Activated naive CD8-positive, alpha-beta T cell treated with anti-CD3 and anti-CD28 coated beads, Interleukin-2, amount 50 U/mL, for 24 hours (primary cell): ENCODE measurements around the gene CDH4.
A peak's percentile ranks its signal among the peaks of the same experiment; 100 is the strongest.

Experiments used
- ATAC-seq: fragments of 150-1000 bp; cut with Tn5 transposase; one replicate; pipeline ENCODE4 v1.10.0; 2021
- DNase-seq: peaks from one replicate; pipeline ENCODE4 v3.0.0; 2021
- H3K27ac Mint-ChIP-seq: one replicate; pipeline ENCODE4 v1.8.0; 2021; ENCODE audit warnings: mild to moderate bottlenecking, mixed read lengths
- H3K27me3 Mint-ChIP-seq: one replicate; pipeline ENCODE4 v1.8.0; 2021; ENCODE audit warnings: mixed read lengths
- H3K36me3 Mint-ChIP-seq: one replicate; pipeline ENCODE4 v1.8.0; 2021; ENCODE audit warnings: low read depth, mixed read lengths
- H3K4me1 Mint-ChIP-seq: one replicate; pipeline ENCODE4 v1.8.0; 2021; ENCODE audit warnings: mixed read lengths
- H3K4me3 Mint-ChIP-seq: one replicate; pipeline ENCODE4 v1.8.0; 2021; ENCODE audit warnings: mild to moderate bottlenecking, moderate library complexity, mixed read lengths
- H3K9me3 Mint-ChIP-seq: one replicate; pipeline ENCODE4 v1.8.0; 2021; ENCODE audit warnings: mixed read lengths

Gene CDH4

DNA sequence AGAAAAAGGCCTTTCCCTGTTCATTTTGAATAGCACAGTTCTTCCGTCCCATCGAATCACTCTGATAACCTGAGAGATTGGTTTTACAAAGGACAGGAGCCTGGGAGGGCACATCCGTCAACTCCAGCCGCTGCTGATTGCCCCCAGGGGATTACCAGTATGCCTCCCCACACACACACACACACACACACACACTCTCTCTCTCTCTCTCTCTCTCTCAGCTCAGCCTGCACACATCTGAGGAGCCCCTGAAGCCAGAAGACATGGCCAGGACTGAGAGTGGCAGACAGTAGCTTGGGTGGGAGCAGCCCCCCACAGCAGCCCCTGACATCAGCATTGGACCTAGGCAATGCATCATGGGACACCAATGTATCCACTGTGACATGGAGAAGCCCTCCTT is 13.2 kb upstream of the CDH4 start:
- no peak overlapping the region for H3K4me3 Mint-ChIP-seq
- no peak for ATAC-seq

DNA sequence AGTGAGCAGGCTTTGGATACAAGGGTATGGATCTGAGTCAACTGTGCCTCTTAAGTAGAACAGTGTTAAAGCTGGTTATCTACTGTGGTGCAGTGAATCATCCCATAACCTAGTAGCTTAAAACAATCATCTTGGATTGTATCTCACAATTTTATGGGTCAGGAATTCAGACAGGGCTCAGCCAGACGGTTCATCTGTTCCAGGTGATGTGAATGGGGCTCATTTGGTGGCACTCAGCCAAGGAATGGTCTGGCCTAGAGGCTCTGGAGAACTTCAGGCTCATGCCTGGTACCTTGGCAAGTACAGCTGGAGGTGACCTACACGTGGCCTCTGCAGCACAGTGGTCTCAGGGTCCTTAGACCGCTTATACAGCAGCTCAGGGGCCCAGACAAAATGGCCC is 11.2 kb upstream of the CDH4 start:
- Mint-ChIP-seq H3K9me3 (no peaks in the 10 kb centered on the region), H3K4me3 (no peak overlapping the region), H3K27me3 (peaks cover 6% of the 10 kb centered on the region), H3K36me3 (no peaks in the 10 kb centered on the region), H3K27ac (no peak overlapping the region), H3K4me1 (no peaks in the 10 kb centered on the region)
- no peak for DNase-seq
- ATAC-seq: no peak

More for the DNA sequence above, 13.2 kb upstream of the CDH4 start:
- DNase-seq: no peak
- no peaks in the 10 kb centered on the region for H3K36me3 Mint-ChIP-seq
- H3K4me1 Mint-ChIP-seq: no peaks in the 10 kb centered on the region
- H3K27me3 Mint-ChIP-seq: peaks cover 6% of the 10 kb centered on the region
- no peak overlapping the region for H3K27ac Mint-ChIP-seq
- no peaks in the 10 kb centered on the region for H3K9me3 Mint-ChIP-seq

GRCh38 chr20:61244213-61244612 is 7.8 kb upstream of the CDH4 start:
- no peaks in the 10 kb centered on the region for H3K9me3 Mint-ChIP-seq
- H3K4me1 Mint-ChIP-seq: no peaks in the 10 kb centered on the region
- peaks cover 4% of the 10 kb centered on the region for H3K27me3 Mint-ChIP-seq
- DNase-seq (no peak), ATAC-seq (no peak)
- H3K4me3 Mint-ChIP-seq: no peak overlapping the region
- no peak overlapping the region for H3K27ac Mint-ChIP-seq
- H3K36me3 Mint-ChIP-seq: no peaks in the 10 kb centered on the region

- no peaks in the 10 kb centered on the region for H3K36me3 Mint-ChIP-seq
- no peak overlapping the region for H3K27ac Mint-ChIP-seq
- H3K4me1 Mint-ChIP-seq: no peaks in the 10 kb centered on the region
- H3K27me3 Mint-ChIP-seq: peaks cover 15% of the 10 kb centered on the region
- DNase-seq (no peak), ATAC-seq (no peak)
- H3K4me3 Mint-ChIP-seq: no peak overlapping the region
- H3K9me3 Mint-ChIP-seq: no peaks in the 10 kb centered on the region
Observed at GRCh38 chr20:61246269-61246668, 5.8 kb upstream of the CDH4 start.

DNA sequence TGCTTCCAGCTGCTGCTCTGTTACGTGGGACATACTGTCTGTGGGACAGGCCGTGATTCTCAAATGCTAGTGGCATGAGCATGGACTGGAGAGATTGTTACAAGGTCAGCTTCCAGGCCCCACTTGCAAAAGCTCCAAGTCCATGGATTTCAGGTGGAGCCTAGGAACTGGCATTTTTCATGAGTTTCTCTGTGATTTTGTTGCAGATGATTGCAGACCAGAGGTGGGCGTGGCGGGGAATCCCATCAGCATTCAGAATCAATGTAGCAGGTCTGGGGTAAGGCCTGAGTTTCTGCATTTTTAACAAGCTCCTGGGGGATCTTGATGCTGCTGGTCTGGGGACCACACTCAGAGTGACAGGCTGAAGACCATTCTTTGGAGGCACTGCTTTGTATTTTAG is 2.4 kb upstream of the CDH4 start:
- DNase-seq (no peak), ATAC-seq (no peak)
- Mint-ChIP-seq H3K27me3 (peaks cover 28% of the 10 kb centered on the region), H3K4me1 (no peaks in the 10 kb centered on the region), H3K36me3 (no peaks in the 10 kb centered on the region), H3K4me3 (no peak overlapping the region), H3K9me3 (no peaks in the 10 kb centered on the region), H3K27ac (no peak overlapping the region)

GRCh38 chr20:61252601-61253263 is 671 bp downstream of the CDH4 start:
- Mint-ChIP-seq H3K4me3 (no peak overlapping the region), H3K4me1 (no peaks in the 10 kb centered on the region), H3K27me3 (peaks cover 36% of the 10 kb centered on the region), H3K36me3 (no peaks in the 10 kb centered on the region), H3K9me3 (no peaks in the 10 kb centered on the region), H3K27ac (no peak overlapping the region)
- DNase-seq (no peak), ATAC-seq (no peak)

- Mint-ChIP-seq H3K4me3 (no peak overlapping the region), H3K36me3 (no peaks in the 10 kb centered on the region), H3K9me3 (no peaks in the 10 kb centered on the region), H3K4me1 (no peaks in the 10 kb centered on the region), H3K27ac (no peak overlapping the region), H3K27me3 (peaks cover 36% of the 10 kb centered on the region)
- DNase-seq (no peak), ATAC-seq (no peak)
Observed at GRCh38 chr20:61253264-61253639, 1.2 kb downstream of the CDH4 start.

- no peaks in the 10 kb centered on the region for H3K4me1 Mint-ChIP-seq
- no peak for DNase-seq
- peak overlapping the region; percentile 52 for H3K4me3 Mint-ChIP-seq
- peaks cover 36% of the 10 kb centered on the region for H3K27me3 Mint-ChIP-seq
- no peaks in the 10 kb centered on the region for H3K36me3 Mint-ChIP-seq
- ATAC-seq: no peak
- H3K27ac Mint-ChIP-seq: no peak overlapping the region
- no peaks in the 10 kb centered on the region for H3K9me3 Mint-ChIP-seq
Observed at GRCh38 chr20:61253640-61254511, 1.8 kb downstream of the CDH4 start.

- H3K9me3 Mint-ChIP-seq: no peaks in the 10 kb centered on the region
- ATAC-seq: no peak
- H3K4me1 Mint-ChIP-seq: no peaks in the 10 kb centered on the region
- DNase-seq: no peak
- no peaks in the 10 kb centered on the region for H3K36me3 Mint-ChIP-seq
- peaks cover 33% of the 10 kb centered on the region for H3K27me3 Mint-ChIP-seq
- no peak overlapping the region for H3K27ac Mint-ChIP-seq
- H3K4me3 Mint-ChIP-seq: no peak overlapping the region
Observed at GRCh38 chr20:61254881-61255626, 3.0 kb downstream of the CDH4 start.

GRCh38 chr20:61256365-61256764 is 4.3 kb downstream of the CDH4 start:
- Mint-ChIP-seq H3K4me1 (no peaks in the 10 kb centered on the region), H3K27ac (no peak overlapping the region), H3K27me3 (peaks cover 20% of the 10 kb centered on the region), H3K36me3 (no peaks in the 10 kb centered on the region), H3K9me3 (no peaks in the 10 kb centered on the region), H3K4me3 (no peak overlapping the region)
- ATAC-seq: no peak
- no peak for DNase-seq

DNA sequence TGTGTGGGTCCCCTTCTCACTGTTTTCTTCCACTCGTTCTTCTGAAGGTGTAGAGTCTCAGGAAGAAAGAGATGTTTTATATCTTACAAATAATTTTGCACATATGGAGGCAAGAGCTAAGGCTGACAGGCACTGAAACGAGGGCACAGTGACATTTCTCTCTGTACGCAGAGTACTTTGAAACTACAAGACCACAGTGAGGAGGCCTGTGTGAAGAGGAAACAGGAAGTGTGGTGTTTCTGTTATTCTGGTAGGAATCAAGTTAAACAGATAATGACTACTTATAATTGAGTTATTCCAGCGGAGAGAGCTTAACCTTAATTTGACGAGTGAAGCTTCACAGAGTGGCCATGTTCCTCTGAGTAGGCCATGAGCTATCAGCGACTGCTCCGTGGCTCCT is 4.8 kb downstream of the CDH4 start:
- H3K9me3 Mint-ChIP-seq: no peaks in the 10 kb centered on the region
- H3K27me3 Mint-ChIP-seq: peaks cover 16% of the 10 kb centered on the region
- no peak overlapping the region for H3K27ac Mint-ChIP-seq
- H3K4me3 Mint-ChIP-seq: no peak overlapping the region
- H3K36me3 Mint-ChIP-seq: no peaks in the 10 kb centered on the region
- DNase-seq (no peak), ATAC-seq (no peak)
- no peaks in the 10 kb centered on the region for H3K4me1 Mint-ChIP-seq

- no peak for ATAC-seq
- Mint-ChIP-seq H3K4me1 (no peaks in the 10 kb centered on the region), H3K4me3 (no peak overlapping the region), H3K27ac (no peak overlapping the region), H3K36me3 (no peaks in the 10 kb centered on the region), H3K9me3 (no peaks in the 10 kb centered on the region), H3K27me3 (peaks cover 16% of the 10 kb centered on the region)
- no peak for DNase-seq
Observed at GRCh38 chr20:61257611-61258010, 5.5 kb downstream of the CDH4 start.

DNA sequence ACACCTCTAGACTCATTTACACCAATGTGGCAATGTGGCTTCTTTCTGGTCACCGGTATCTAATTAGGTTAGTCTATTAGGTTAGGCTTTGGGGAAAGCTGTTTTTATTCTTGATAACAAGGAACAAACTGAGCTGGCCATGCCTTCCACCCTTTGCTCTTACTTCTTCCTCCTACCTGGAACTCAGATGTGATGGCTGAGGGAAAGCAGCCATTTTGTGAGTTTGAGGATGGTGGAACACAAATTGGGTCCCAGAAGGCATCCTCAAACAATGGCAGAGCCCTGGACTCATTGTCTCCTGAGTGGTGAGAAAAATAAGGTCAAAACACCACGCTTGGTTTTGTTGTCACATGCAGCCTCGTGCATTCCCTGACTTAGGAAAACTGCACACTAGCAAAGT is 7.7 kb downstream of the CDH4 start:
- DNase-seq: no peak
- H3K4me1 Mint-ChIP-seq: no peaks in the 10 kb centered on the region
- H3K27ac Mint-ChIP-seq: no peak overlapping the region
- H3K27me3 Mint-ChIP-seq: peaks cover 9% of the 10 kb centered on the region
- no peaks in the 10 kb centered on the region for H3K36me3 Mint-ChIP-seq
- H3K9me3 Mint-ChIP-seq: no peaks in the 10 kb centered on the region
- ATAC-seq: no peak
- no peak overlapping the region for H3K4me3 Mint-ChIP-seq

GRCh38 chr20:61260905-61261304 is 8.8 kb downstream of the CDH4 start:
- no peak for ATAC-seq
- Mint-ChIP-seq H3K4me3 (no peak overlapping the region), H3K9me3 (no peaks in the 10 kb centered on the region)

DNA sequence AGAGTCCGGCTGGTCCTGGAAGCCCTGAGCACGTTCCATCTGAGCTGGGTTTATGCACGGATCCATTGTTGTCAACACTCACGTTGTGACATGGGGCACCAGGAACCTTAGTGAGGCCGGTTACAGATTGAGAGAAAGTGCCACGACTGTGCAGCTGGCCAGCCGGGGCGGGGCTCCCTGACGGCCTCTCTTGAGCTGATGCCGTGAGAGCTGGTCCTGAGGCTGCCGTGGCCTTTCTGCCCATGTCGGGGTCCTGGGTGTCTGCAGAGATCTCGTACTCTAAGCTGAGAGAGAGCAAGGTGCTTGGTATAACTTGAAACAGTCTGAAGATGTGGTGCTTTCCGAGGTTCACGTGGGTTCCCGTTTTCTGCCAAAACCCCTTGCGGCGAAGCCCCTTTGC is 10.0 kb downstream of the CDH4 start:
- DNase-seq (no peak), ATAC-seq (no peak)
- Mint-ChIP-seq H3K27me3 (peaks cover 4% of the 10 kb centered on the region), H3K36me3 (no peaks in the 10 kb centered on the region), H3K9me3 (no peaks in the 10 kb centered on the region), H3K4me1 (no peaks in the 10 kb centered on the region), H3K4me3 (no peak overlapping the region), H3K27ac (no peak overlapping the region)

More at GRCh38 chr20:61260905-61261304, 8.8 kb downstream of the CDH4 start:
- peaks cover 3% of the 10 kb centered on the region for H3K27me3 Mint-ChIP-seq
- DNase-seq: no peak
- no peaks in the 10 kb centered on the region for H3K36me3 Mint-ChIP-seq
- H3K4me1 Mint-ChIP-seq: no peaks in the 10 kb centered on the region
- no peak overlapping the region for H3K27ac Mint-ChIP-seq
